Uterus (tissue), 4 donors: Measurements from ENCODE around the gene VEZT. TPM values are rescaled to one million over a fixed set of nuclear protein-coding genes. Genes with fewer than 3 reads are reported as not detected.
"Not testable (repeated sequence)": the region's sequence is repeated elsewhere in the genome, so short reads cannot be mapped to it uniquely, and the experiment has no call there.

Source experiments
- DNase-seq, 2 donors: peaks; one replicate each; pipeline ENCODE4 v3.0.0-alpha.2; 2019 to 2020
- H3K27ac ChIP-seq, 2 donors: fragments of 200-600 bp; sonication (generic); 1 replicate in 1 of 2; 2 replicates in 1 of 2; pipeline ENCODE4 v1.5.1; 2016 to 2018
- H3K27me3 ChIP-seq, 2 donors: fragments of 200-600 bp; sonication (generic); one replicate each; pipeline ENCODE4 v1.5.1; 2018 to 2019; ENCODE audit warnings: control low read depth in 1 of 2
- H3K36me3 ChIP-seq, 2 donors: fragments of 200-600 bp; sonication (generic); one replicate each; pipeline ENCODE4 v1.5.1; 2019; ENCODE audit warnings: control low read depth in 1 of 2
- H3K4me1 ChIP-seq, 2 donors: fragments of 200-600 bp; sonication (generic); one replicate each; pipeline ENCODE4 v1.5.1; 2018 to 2019; ENCODE audit warnings: control low read depth in 1 of 2
- H3K4me3 ChIP-seq, 2 donors: fragments of 200-600 bp; sonication (generic); 1 replicate in 1 of 2; 2 replicates in 1 of 2; pipeline ENCODE4 v1.5.1; 2018 to 2019; ENCODE audit warnings: mild to moderate bottlenecking in 1 of 2
- H3K9me3 ChIP-seq, 2 donors: fragments of 200-600 bp; sonication (generic); one replicate each; pipeline ENCODE4 v1.5.1; 2019; ENCODE audit warnings: control low read depth in 1 of 2
- CTCF ChIP-seq, 4 experiments: fragments of 200-600 bp in 2 of 4; fragments of 450-650 bp in 2 of 4; sonication (generic) in 2 of 4; IDR thresholded peaks; one replicate each; pipeline ENCODE4 v1.5.1; 2016 to 2019; ENCODE audit warnings: antibody characterized with exemption in 4 of 4, mild to moderate bottlenecking in 2 of 4, moderate library complexity in 1 of 4
- POLR2A ChIP-seq, 2 donors: fragments of 450-650 bp; IDR thresholded peaks; one replicate each; pipeline ENCODE4 v1.6.1; 2016; ENCODE audit warnings: antibody characterized with exemption in 2 of 2, mild to moderate bottlenecking in 1 of 2, moderate library complexity in 1 of 2
- intact Hi-C: fragments of 100-400 bp; cut with DNase I; formaldehyde crosslinking; loops from one replicate; pipeline ENCODE4 v1.15.1; 2023; ENCODE audit warnings: low total_unique reads
- total RNA-seq, 4 donors: library from RNA; depleted of rRNA in 3 of 4; stranded (reverse); fragments of >200 nt in 3 of 4; gene quantifications; one replicate each; pipeline versions ENCODE4 v1.1.0 to v1.2.4, GENCODE V29; 2014 to 2023
- donor health status: DM: yes; HTN: yes; CAD: no.

The VEZT gene
- total RNA-seq, 4 donors from 2014 or later, result 38.9 to 172 (median 70.7) TPM

GRCh38 chr12:95239216-95239615, 21.6 kb downstream of the VEZT start:
- Histone ChIP-seq H3K4me1 (peaks cover 0 to 6% of the 10 kb centered on the region in 2 donors), H3K27ac (no peak overlapping the region), H3K36me3 (no peaks in the 10 kb centered on the region), H3K9me3 (no peaks in the 10 kb centered on the region), H3K4me3 (no peak overlapping the region), H3K27me3 (no peaks in the 10 kb centered on the region)
- no peak for TF ChIP-seq POLR2A (IDR thresholded peaks at IDR 0.05)
- TF ChIP-seq CTCF (IDR thresholded peaks at IDR 0.05), result no peak
- no peak for DNase-seq
- intact Hi-C loops, result no loop called here

- H3K4me1 ChIP-seq, H3K27ac ChIP-seq, H3K9me3 ChIP-seq, H3K36me3 ChIP-seq, H3K4me3 ChIP-seq, DNase-seq, H3K27me3 ChIP-seq, intact Hi-C loops: not testable (repeated sequence)
Measured at GRCh38 chr12:95239835-95240234, 22.2 kb downstream of the VEZT start.

- intact Hi-C loops, result no loop called here
Measured at GRCh38 chr12:95240556-95240955, 22.9 kb downstream of the VEZT start.

GRCh38 chr12:95241138-95241537, 23.5 kb downstream of the VEZT start:
- not testable (repeated sequence) for H3K27ac ChIP-seq, H3K4me1 ChIP-seq, DNase-seq

More at GRCh38 chr12:95240556-95240955, 22.9 kb downstream of the VEZT start:
- no peak overlapping the region for H3K4me3 ChIP-seq
- H3K9me3 ChIP-seq, result no peaks in the 10 kb centered on the region
- H3K27ac ChIP-seq, result no peak overlapping the region
- TF ChIP-seq POLR2A (IDR thresholded peaks at IDR 0.05), result no peak
- TF ChIP-seq CTCF (IDR thresholded peaks at IDR 0.05), result no peak
- H3K27me3 ChIP-seq, result no peaks in the 10 kb centered on the region
- no peak for DNase-seq
- peaks cover 0 to 6% of the 10 kb centered on the region in 2 donors for H3K4me1 ChIP-seq
- no peaks in the 10 kb centered on the region for H3K36me3 ChIP-seq

GRCh38 chr12:95241761-95242506, 24.3 kb downstream of the VEZT start:
- H3K27ac ChIP-seq, result no peak overlapping the region

More at GRCh38 chr12:95241138-95241537, 23.5 kb downstream of the VEZT start:
- H3K36me3 ChIP-seq, intact Hi-C loops, H3K9me3 ChIP-seq, H3K4me3 ChIP-seq, H3K27me3 ChIP-seq: not testable (repeated sequence)

More at GRCh38 chr12:95241761-95242506, 24.3 kb downstream of the VEZT start:
- H3K4me1 ChIP-seq, result peaks cover 2 to 11% of the 10 kb centered on the region in 2 donors
- no peaks in the 10 kb centered on the region for H3K9me3 ChIP-seq
- intact Hi-C loops, result no loop called here
- no peak for TF ChIP-seq POLR2A (IDR thresholded peaks at IDR 0.05)
- no peak for TF ChIP-seq CTCF (IDR thresholded peaks at IDR 0.05)
- DNase-seq, result no peak
- H3K36me3 ChIP-seq, result no peaks in the 10 kb centered on the region
- no peak overlapping the region for H3K4me3 ChIP-seq
- H3K27me3 ChIP-seq, result no peaks in the 10 kb centered on the region
